SK-N-SH (cell line): ENCODE data around the gene PEPD. TPM values are rescaled to one million over a fixed set of nuclear protein-coding genes. Genes with fewer than 3 reads are reported as not detected.

ENCODE experiments used
- CTCF ChIA-PET: fragments of 300-600, 350-600 bp; formaldehyde crosslinking; extraction: SDS; loops from one replicate; lab custom pipeline; 2021; lab: Yijun Ruan, JAX
- POLR2A ChIA-PET: fragments of 350-600 bp; sonication (Branson Sonifier 250); formaldehyde crosslinking; extraction: SDS; loops from one replicate; lab custom pipeline; 2020; ENCODE audit warnings: antibody characterized with exemption, inconsistent platforms; lab: Yijun Ruan, JAX
- DNase-seq: peaks from one replicate; pipeline ENCODE4 v3.0.0; 2012
- H2AFZ ChIP-seq: fragments of 200-600 bp; sonication (generic); 2 replicates; pipeline ENCODE4 v1.8.1; 2016; ENCODE audit warnings: antibody characterized with exemption, mild to moderate bottlenecking, low read depth
- H3F3A ChIP-seq: fragments of 200-600 bp; sonication (generic); replicated peaks from 2 replicates; pipeline ENCODE3; 2016; ENCODE audit warnings: antibody characterized with exemption, mild to moderate bottlenecking; ENCODE audit not compliant: insufficient read depth
- H3K27ac ChIP-seq, 2 experiments: fragments of 200-500 bp in 1 of 2; fragments of 200-600 bp in 1 of 2; sonication (Bioruptor generic) in 1 of 2; sonication (generic), shearing (Covaris generic) in 1 of 2; 2 replicates each; pipeline versions ENCODE4 v1.5.1 to v1.6.1; 2014 to 2016; ENCODE audit warnings: low read depth in 2 of 2, inconsistent platforms in 1 of 2, low read length in 1 of 2, mild to moderate bottlenecking in 1 of 2, mixed read lengths in 1 of 2
- H3K27me3 ChIP-seq: fragments of 200-600 bp; sonication (generic), shearing (Covaris generic); 2 replicates; pipeline ENCODE4 v1.6.1; 2016; ENCODE audit warnings: mixed run types; ENCODE audit not compliant: insufficient read depth
- H3K36me3 ChIP-seq, 2 experiments: fragments of 200-500 bp in 1 of 2; fragments of 200-600 bp in 1 of 2; sonication (Bioruptor generic) in 1 of 2; sonication (generic) in 1 of 2; replicated peaks in 1 of 2; 2 replicates each; pipeline versions ENCODE3 to v1.5.1; 2014 to 2016; ENCODE audit warnings: low read length in 1 of 2, mild to moderate bottlenecking in 1 of 2; ENCODE audit not compliant: insufficient read depth in 2 of 2, control insufficient read depth in 1 of 2
- H3K4me1 ChIP-seq, 2 experiments: fragments of 200-500 bp in 1 of 2; fragments of 200-600 bp in 1 of 2; sonication (Bioruptor generic) in 1 of 2; sonication (generic), shearing (Covaris generic) in 1 of 2; 2 replicates each; pipeline versions ENCODE4 v1.5.1 to v1.6.1; 2014 to 2016; ENCODE audit warnings: low read depth in 1 of 2, low read length in 1 of 2, mixed run types in 1 of 2; ENCODE audit not compliant: insufficient read depth in 2 of 2, control insufficient read depth in 1 of 2
- H3K4me2 ChIP-seq: fragments of 200-600 bp; sonication (generic), shearing (Covaris generic); 2 replicates; pipeline ENCODE4 v1.6.1; 2017; ENCODE audit warnings: mixed run types
- H3K4me3 ChIP-seq, 2 experiments: fragments of 200-500 bp in 1 of 2; fragments of 200-600 bp in 1 of 2; sonication (Bioruptor generic) in 1 of 2; sonication (generic), shearing (Covaris generic) in 1 of 2; 2 replicates each; pipeline versions ENCODE4 v1.5.1 to v1.8.1; 2014 to 2016; ENCODE audit warnings: low read depth in 2 of 2, inconsistent platforms in 1 of 2, low read length in 1 of 2, mild to moderate bottlenecking in 1 of 2, mixed read lengths in 1 of 2, moderate library complexity in 1 of 2
- H3K79me2 ChIP-seq: fragments of 200-600 bp; sonication (generic); 2 replicates; pipeline ENCODE4 v1.8.1; 2017; ENCODE audit warnings: mild to moderate bottlenecking; ENCODE audit not compliant: insufficient read depth
- H3K9ac ChIP-seq: fragments of 200-600 bp; sonication (generic); 2 replicates; pipeline ENCODE4 v1.6.1; 2017; ENCODE audit warnings: mixed run types
- H3K9me2 ChIP-seq: fragments of 200-600 bp; sonication (generic); 2 replicates; pipeline ENCODE4 v1.6.1; 2017; ENCODE audit warnings: mixed run types
- H3K9me3 ChIP-seq: fragments of 200-600 bp; sonication (generic); 2 replicates; pipeline ENCODE4 v1.6.1; 2017; ENCODE audit warnings: mixed run types, mild to moderate bottlenecking, moderate library complexity
- H4K20me1 ChIP-seq: fragments of 200-600 bp; sonication (generic); 2 replicates; pipeline ENCODE4 v1.6.1; 2017; ENCODE audit warnings: mild to moderate bottlenecking, mixed run types; ENCODE audit not compliant: insufficient read depth
- FOSL2 ChIP-seq: IDR thresholded peaks from 2 replicates; pipeline ENCODE4 v1.4.0; 2012; ENCODE audit warnings: low read depth, mild to moderate bottlenecking, moderate library complexity, borderline replicate concordance
- FOXJ3 ChIP-seq: sonication (generic); formaldehyde crosslinking; IDR thresholded peaks from 2 replicates; pipeline ENCODE4 v1.5.1; 2020; ENCODE audit warnings: mild to moderate bottlenecking, missing genetic modification reagents
- FOXM1 ChIP-seq: IDR thresholded peaks from 2 replicates; pipeline ENCODE4 v1.4.0; 2012; ENCODE audit warnings: low read depth, mild to moderate bottlenecking
- IRF3 ChIP-seq: fragments of 150-350 bp; IDR thresholded peaks from 2 replicates; pipeline ENCODE4 v1.6.1; 2016; ENCODE audit warnings: mild to moderate bottlenecking, low read depth, low read length
- JUND ChIP-seq: IDR thresholded peaks from 2 replicates; pipeline ENCODE4 v1.4.0; 2012
- MAX ChIP-seq: IDR thresholded peaks from 2 replicates; pipeline ENCODE4 v1.4.0; 2012; ENCODE audit warnings: low read depth
- MXI1 ChIP-seq: IDR thresholded peaks from 2 replicates; pipeline ENCODE4 v1.6.1; 2012; ENCODE audit warnings: mild to moderate bottlenecking, low read depth, low read length, improper control_type of control experiment
- NFIC ChIP-seq: IDR thresholded peaks from 2 replicates; pipeline ENCODE4 v1.4.0; 2012; ENCODE audit warnings: borderline replicate concordance
- SMC3 ChIP-seq: IDR thresholded peaks from 2 replicates; pipeline ENCODE4 v1.6.1; 2012; ENCODE audit warnings: low read depth, low read length, improper control_type of control experiment
- TEAD4 ChIP-seq: IDR thresholded peaks from 2 replicates; pipeline ENCODE4 v1.4.0; 2012; ENCODE audit warnings: mild to moderate bottlenecking, borderline replicate concordance; ENCODE audit not compliant: insufficient read depth
- USF2 ChIP-seq: fragments of 150-350 bp; IDR thresholded peaks from 2 replicates; pipeline ENCODE4 v1.6.1; 2017; ENCODE audit warnings: antibody characterized with exemption, low read length, low read depth, borderline replicate concordance
- WGBS: methylation state at CpG from one replicate; pipeline ENCODE4 v1.1.6; 2017; ENCODE audit warnings: low lambda C conversion rate; 5-methylcytosine and 5-hydroxymethylcytosine counted together
- polyA plus RNA-seq, 3 experiments: library from polyadenylated mRNA; depleted of rRNA; stranded (reverse); fragments of >200 nt; gene quantifications; 2 replicates each; pipeline ENCODE4 v1.2.3, GENCODE V29; 2012

Gene PEPD
- polyA plus RNA-seq, 1 of the 3 experiments (the other 2 are of a cell fraction): 88.9 TPM

- Histone ChIP-seq H4K20me1 (no peaks in the 10 kb centered on the region), H3K4me1 (no peaks in the 10 kb centered on the region; a peak in 1 of 4 replicates), H3K4me3 (no peak overlapping the region), H3K9me2 (no peaks in the 10 kb centered on the region), H3K9ac (no peak overlapping the region), H3K27me3 (no peaks in the 10 kb centered on the region), H3K9me3 (no peaks in the 10 kb centered on the region), H3K27ac (no peak overlapping the region), H3K79me2 (no peaks in the 10 kb centered on the region), H3F3A (no peaks in the 10 kb centered on the region), H3K36me3 (peaks cover 0 to 3% of the 10 kb centered on the region in 2 experiments), H3K4me2 (no peak overlapping the region), H2AFZ (no peak overlapping the region)
- no peak for TF ChIP-seq MXI1
- no peak for TF ChIP-seq FOXM1
- POLR2A ChIA-PET: no interaction called here
- CTCF ChIA-PET: interaction anchor here (1.5 to 2.4 kb wide), 3 partner anchors 15 to 325 kb away, joined by 4 to 6 read pairs (median 4); no protein-coding TSS in a partner anchor
- WGBS: 83% methylated on average over 3 of the region's 3 CpGs
- no peak for DNase-seq
These were observed 68.3 kb downstream of the PEPD start for GRCh38 chr19:33453265-33453664.

GRCh38 chr19:33450689-33451088 lies 70.9 kb downstream of the PEPD start:
- Histone ChIP-seq H3K36me3 (peaks cover 0 to 3% of the 10 kb centered on the region in 2 experiments), H3K27me3 (no peaks in the 10 kb centered on the region), H2AFZ (no peak overlapping the region), H3K4me1 (peaks cover 0 to 14% of the 10 kb centered on the region in 2 experiments; a peak in 1 of 4 replicates), H3K9ac (no peak overlapping the region), H3K4me3 (no peak overlapping the region), H3K79me2 (no peaks in the 10 kb centered on the region), H3K9me3 (no peaks in the 10 kb centered on the region), H3K9me2 (no peaks in the 10 kb centered on the region), H3K4me2 (no peak overlapping the region), H4K20me1 (no peaks in the 10 kb centered on the region), H3F3A (no peaks in the 10 kb centered on the region), H3K27ac (no peak overlapping the region)
- POLR2A ChIA-PET: no interaction called here
- no peak for DNase-seq
- CTCF ChIA-PET: no interaction called here
- WGBS: 90% methylated on average over 7 of the region's 7 CpGs
- no peak for TF ChIP-seq TEAD4
- TF ChIP-seq SMC3: no peak
- no peak for TF ChIP-seq NFIC
- no peak for TF ChIP-seq MAX
- no peak for TF ChIP-seq USF2
- TF ChIP-seq JUND: no peak
- TF ChIP-seq IRF3: no peak
- TF ChIP-seq FOSL2: no peak
- no peak for TF ChIP-seq FOXM1
- TF ChIP-seq FOXJ3 (CRISPR knock-in tag): no peak
